Keratinocyte (primary cell): ENCODE results near the gene FBXO31. TPM values are rescaled to one million over a fixed set of nuclear protein-coding genes. Genes with fewer than 3 reads are reported as not detected.

ENCODE experiments used
- DNase-seq: peaks from one replicate; pipeline ENCODE4 v3.0.0-alpha.2; 2011; ENCODE audit warnings: low read depth, missing footprints, low spot score
- FAIRE-seq: peaks from 2 replicates; lab custom pipeline; 2011; peaks lifted over from hg19 to GRCh38; lab: Jason Lieb, UNC
- H2AFZ ChIP-seq: 2 replicates; pipeline ENCODE4 v1.6.0; 2012; ENCODE audit warnings: low read length, control low read depth, inconsistent platforms; ENCODE audit not compliant: control insufficient read depth
- H3K27ac ChIP-seq: 2 replicates; pipeline ENCODE4 v1.5.1; 2011; ENCODE audit warnings: low read length; ENCODE audit not compliant: control insufficient read depth, insufficient read depth
- H3K27me3 ChIP-seq: 3 replicates; pipeline ENCODE4 v1.6.0; 2011; ENCODE audit warnings: low read length; ENCODE audit not compliant: control insufficient read depth, insufficient read depth; ENCODE audit errors: extremely low read depth
- H3K36me3 ChIP-seq, 2 experiments: 2 replicates in 1 of 2; 3 replicates in 1 of 2; pipeline ENCODE4 v1.5.1; 2011; ENCODE audit warnings: low read length in 2 of 2, mild to moderate bottlenecking in 1 of 2; ENCODE audit not compliant: control insufficient read depth in 2 of 2, insufficient read depth in 2 of 2; ENCODE audit errors: extremely low read depth in 1 of 2
- H3K4me1 ChIP-seq: 3 replicates; pipeline ENCODE4 v1.5.1; 2011; ENCODE audit warnings: low read length; ENCODE audit not compliant: control insufficient read depth, insufficient read depth; ENCODE audit errors: extremely low read depth
- H3K4me2 ChIP-seq: 3 replicates; pipeline ENCODE4 v1.6.0; 2011; ENCODE audit warnings: low read depth, low read length; ENCODE audit not compliant: control insufficient read depth, insufficient read depth; ENCODE audit errors: extremely low read depth
- H3K4me3 ChIP-seq, 3 experiments: fragments of 200-600 bp in 1 of 3; sonication (generic) in 1 of 3; 2 replicates in 2 of 3; 3 replicates in 1 of 3; pipeline ENCODE4 v1.5.1; 2011 to 2016; ENCODE audit warnings: low read length in 3 of 3, mild to moderate bottlenecking in 3 of 3, control low read depth in 2 of 3, inconsistent platforms in 1 of 3, low read depth in 1 of 3, mixed read lengths in 1 of 3, mixed run types in 1 of 3, moderate library complexity in 1 of 3; ENCODE audit not compliant: control insufficient read depth in 2 of 3, insufficient read depth in 2 of 3; ENCODE audit errors: extremely low read depth in 1 of 3
- H3K79me2 ChIP-seq: 2 replicates; pipeline ENCODE4 v1.6.0; 2012; ENCODE audit warnings: low read length; ENCODE audit not compliant: control insufficient read depth, insufficient read depth
- H3K9ac ChIP-seq: 3 replicates; pipeline ENCODE4 v1.6.0; 2011; ENCODE audit warnings: low read length; ENCODE audit not compliant: control insufficient read depth, insufficient read depth; ENCODE audit errors: extremely low read depth
- H3K9me1 ChIP-seq: 3 replicates; pipeline ENCODE4 v1.6.0; 2011; ENCODE audit warnings: low read length; ENCODE audit not compliant: control insufficient read depth, insufficient read depth; ENCODE audit errors: extremely low read depth
- H3K9me3 ChIP-seq: 2 replicates; pipeline ENCODE4 v1.5.1; 2012; ENCODE audit warnings: low read depth, low read length; ENCODE audit not compliant: control insufficient read depth
- H4K20me1 ChIP-seq: 3 replicates; pipeline ENCODE4 v1.6.0; 2011; ENCODE audit warnings: low read length; ENCODE audit not compliant: control insufficient read depth, insufficient read depth; ENCODE audit errors: extremely low read depth
- EZH2 ChIP-seq: IDR thresholded peaks from one replicate; pipeline ENCODE4 v1.6.1; 2012; ENCODE audit warnings: inconsistent platforms, mild to moderate bottlenecking, low read length, moderate library complexity
- dilution Hi-C: fragments of 300-500 bp; cut with MboI; formaldehyde crosslinking; loops from one replicate; pipeline ENCODE4 v1.7.0; 2020; ENCODE audit warnings: low sequenced_read_pairs; ENCODE audit not compliant: extremely low pct_ligation_motif_present
- polyA plus RNA-seq, 5 experiments: library from polyadenylated mRNA; depleted of rRNA in 3 of 5; stranded (reverse) in 3 of 5; stranded (forward) in 1 of 5; unstranded in 1 of 5; fragments of >200 nt; gene quantifications; 1 replicate in 1 of 5; 2 replicates in 3 of 5; 3 replicates in 1 of 5; pipeline versions ENCODE4 v1.2.1 to v1.2.3, GENCODE V29; 2011 to 2012; ENCODE audit warnings: missing spikeins in 2 of 5, low read depth in 1 of 5, low replicate concordance in 1 of 5
- TF ChIP-seq, protein P1 (sequence below), 3 experiments: IDR thresholded peaks in 1 of 3; conservative IDR thresholded peaks in 1 of 3; optimal IDR thresholded peaks in 1 of 3; 2 replicates in 2 of 3; 3 replicates in 1 of 3; pipeline versions ENCODE3 to v1.5.1; 2011; ENCODE audit warnings: low read length in 3 of 3, mild to moderate bottlenecking in 3 of 3, moderate library complexity in 2 of 3, control low read depth in 1 of 3, inconsistent platforms in 1 of 3; ENCODE audit not compliant: insufficient read depth in 2 of 3; ENCODE audit errors: extremely low read depth in 1 of 3

FBXO31 gene
- polyA plus RNA-seq, 1 donor (not counting 4 experiments of a cell fraction or from before 2014, with no cell fraction given): 17.0 TPM

- dilution Hi-C loops: no loop called here
- Histone ChIP-seq H2AFZ (no peak overlapping the region), H3K79me2 (no peaks in the 10 kb centered on the region), H3K36me3 (no peaks in the 10 kb centered on the region), H3K4me2 (no peak overlapping the region), H3K27ac (no peak overlapping the region), H3K9me3 (peaks cover under 1% of the 10 kb centered on the region), H3K4me1 (peaks cover 2% of the 10 kb centered on the region), H4K20me1 (no peaks in the 10 kb centered on the region), H3K27me3 (no peaks in the 10 kb centered on the region), H3K9me1 (no peaks in the 10 kb centered on the region), H3K9ac (no peak overlapping the region), H3K4me3 (no peak overlapping the region)
- DNase-seq: no peak
- FAIRE-seq: no peak
- TF ChIP-seq, protein P1, sequence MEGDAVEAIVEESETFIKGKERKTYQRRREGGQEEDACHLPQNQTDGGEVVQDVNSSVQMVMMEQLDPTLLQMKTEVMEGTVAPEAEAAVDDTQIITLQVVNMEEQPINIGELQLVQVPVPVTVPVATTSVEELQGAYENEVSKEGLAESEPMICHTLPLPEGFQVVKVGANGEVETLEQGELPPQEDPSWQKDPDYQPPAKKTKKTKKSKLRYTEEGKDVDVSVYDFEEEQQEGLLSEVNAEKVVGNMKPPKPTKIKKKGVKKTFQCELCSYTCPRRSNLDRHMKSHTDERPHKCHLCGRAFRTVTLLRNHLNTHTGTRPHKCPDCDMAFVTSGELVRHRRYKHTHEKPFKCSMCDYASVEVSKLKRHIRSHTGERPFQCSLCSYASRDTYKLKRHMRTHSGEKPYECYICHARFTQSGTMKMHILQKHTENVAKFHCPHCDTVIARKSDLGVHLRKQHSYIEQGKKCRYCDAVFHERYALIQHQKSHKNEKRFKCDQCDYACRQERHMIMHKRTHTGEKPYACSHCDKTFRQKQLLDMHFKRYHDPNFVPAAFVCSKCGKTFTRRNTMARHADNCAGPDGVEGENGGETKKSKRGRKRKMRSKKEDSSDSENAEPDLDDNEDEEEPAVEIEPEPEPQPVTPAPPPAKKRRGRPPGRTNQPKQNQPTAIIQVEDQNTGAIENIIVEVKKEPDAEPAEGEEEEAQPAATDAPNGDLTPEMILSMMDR (optimal IDR thresholded peaks at IDR 0.05 in 1 of 3, IDR thresholded peaks at IDR 0.05 in 1 of 3, conservative IDR thresholded peaks at IDR 0.05 in 1 of 3; ENCODE audit: extremely low read depth in 1 of 3, insufficient read depth in 2 of 3, low read length in 3 of 3): no peak
- no peak for TF ChIP-seq EZH2
Measured at GRCh38 chr16:87291944-87292343, 91.6 kb downstream of the FBXO31 start.

DNA sequence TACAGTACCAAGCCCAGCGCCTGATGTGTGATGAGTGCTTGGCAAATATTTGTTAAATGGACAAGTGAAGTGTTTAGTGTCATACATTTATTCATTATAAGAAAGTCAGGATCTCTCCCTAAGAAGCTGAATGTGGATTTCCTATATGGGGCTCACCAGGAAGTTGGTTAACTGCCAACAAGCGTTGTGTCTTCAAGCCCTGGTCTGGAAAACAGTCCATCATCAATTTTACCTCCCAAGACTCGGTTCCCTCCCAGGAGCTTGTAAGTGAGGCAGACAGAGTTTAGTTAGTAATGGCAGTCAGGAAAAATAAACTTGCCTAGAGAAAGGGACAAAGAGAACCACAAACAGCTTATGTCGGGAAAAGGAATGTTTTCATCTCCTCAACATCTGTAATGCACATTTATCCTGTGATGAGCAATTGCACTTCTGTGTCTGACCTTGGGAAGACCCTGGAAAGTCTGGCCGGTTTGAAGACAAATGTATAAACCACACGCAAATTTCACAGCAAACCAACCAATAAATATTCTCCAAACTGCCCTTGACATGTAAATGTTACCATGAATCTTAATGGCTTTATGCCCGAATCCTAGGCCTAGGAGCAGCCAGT lies 94.7 kb downstream of the FBXO31 start:
- TF ChIP-seq EZH2: no peak
- TF ChIP-seq, protein P1 (optimal IDR thresholded peaks at IDR 0.05 in 1 of 3, IDR thresholded peaks at IDR 0.05 in 1 of 3, conservative IDR thresholded peaks at IDR 0.05 in 1 of 3; ENCODE audit: extremely low read depth in 1 of 3, insufficient read depth in 2 of 3, low read length in 3 of 3): no peak
- dilution Hi-C loops: no loop called here
- H3K9me3 ChIP-seq: peaks cover 2% of the 10 kb centered on the region
- no peaks in the 10 kb centered on the region for H3K9me1 ChIP-seq
- DNase-seq (no peak), FAIRE-seq (no peak)
- no peaks in the 10 kb centered on the region for H3K79me2 ChIP-seq
- no peaks in the 10 kb centered on the region for H3K4me1 ChIP-seq
- no peak overlapping the region for H3K4me2 ChIP-seq
- no peaks in the 10 kb centered on the region for H3K36me3 ChIP-seq
- H4K20me1 ChIP-seq: no peaks in the 10 kb centered on the region
- no peak overlapping the region for H3K4me3 ChIP-seq
- no peaks in the 10 kb centered on the region for H3K27me3 ChIP-seq
- no peak overlapping the region for H3K9ac ChIP-seq
- no peak overlapping the region for H3K27ac ChIP-seq
- no peak overlapping the region for H2AFZ ChIP-seq
